Epidermal melanocyte (primary cell): ENCODE measurements around the gene ALDH1A3.

Source experiments
- DNase-seq: peaks from one replicate; pipeline ENCODE4 v3.0.0; 2011; ENCODE audit warnings: low spot score; ENCODE audit not compliant: insufficient read length

Gene ALDH1A3

GRCh38 chr15:100901702-100902435 lies 22.2 kb downstream of the ALDH1A3 start:
- DNase-seq: no peak

DNA sequence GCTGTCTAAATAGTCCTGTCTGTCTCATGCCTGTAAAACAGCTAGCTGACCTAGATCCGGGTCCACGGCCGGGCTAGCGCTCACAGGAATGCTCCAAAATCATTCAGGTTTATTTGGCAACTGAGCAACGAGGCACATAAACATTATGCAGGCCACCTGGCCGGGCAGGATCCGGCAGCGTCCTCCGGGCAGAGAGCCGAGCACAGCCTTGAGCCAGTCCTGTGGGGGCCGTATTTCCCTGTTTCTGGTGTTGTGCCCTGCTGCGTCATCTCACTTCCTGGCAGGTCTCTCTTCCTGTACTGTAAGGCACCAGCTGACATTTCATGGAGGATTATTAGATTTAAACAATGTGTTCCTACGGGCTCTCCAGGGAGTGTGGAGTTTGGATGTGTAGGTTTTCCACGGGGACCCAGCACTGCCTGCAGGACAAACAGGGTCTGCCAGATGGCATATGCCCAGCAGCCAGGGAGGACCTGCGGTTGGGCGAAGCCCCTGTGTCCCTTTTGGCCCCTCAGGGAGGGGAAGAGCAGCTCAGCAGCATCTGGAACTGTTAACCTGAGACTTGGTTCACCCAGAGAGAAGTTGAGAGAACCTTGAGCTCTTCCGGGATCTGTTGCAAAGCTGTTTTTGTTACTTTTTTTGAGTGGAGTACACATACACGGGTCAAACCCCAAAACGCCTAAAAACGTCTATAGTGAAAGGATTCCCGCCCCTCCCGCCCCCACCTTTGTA lies 23.0 kb downstream of the ALDH1A3 start:
- DNase-seq: no peak

- DNase-seq: no peak
Measured at GRCh38 chr15:100903168-100903554, 23.5 kb downstream of the ALDH1A3 start.

DNA sequence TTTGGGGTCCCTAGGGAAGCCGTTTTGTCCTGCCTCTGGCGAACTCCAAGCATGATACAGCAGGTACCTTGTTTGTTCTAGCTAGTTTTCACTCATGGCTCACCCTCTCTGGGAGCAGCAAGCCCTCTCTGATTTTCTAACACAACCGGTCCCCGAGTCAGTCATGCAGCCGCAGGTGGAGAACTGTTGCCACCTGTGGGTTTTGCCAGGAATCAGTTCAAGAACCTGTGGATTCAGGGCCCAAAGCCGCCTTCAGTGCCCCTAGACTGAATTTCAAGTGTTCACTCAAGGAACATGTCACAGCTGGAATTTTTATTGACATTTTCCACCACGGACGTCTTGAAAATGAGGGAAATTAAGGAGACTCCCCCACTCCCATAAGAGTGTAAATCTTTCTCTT lies 26.2 kb downstream of the ALDH1A3 start:
- DNase-seq: no peak

DNA sequence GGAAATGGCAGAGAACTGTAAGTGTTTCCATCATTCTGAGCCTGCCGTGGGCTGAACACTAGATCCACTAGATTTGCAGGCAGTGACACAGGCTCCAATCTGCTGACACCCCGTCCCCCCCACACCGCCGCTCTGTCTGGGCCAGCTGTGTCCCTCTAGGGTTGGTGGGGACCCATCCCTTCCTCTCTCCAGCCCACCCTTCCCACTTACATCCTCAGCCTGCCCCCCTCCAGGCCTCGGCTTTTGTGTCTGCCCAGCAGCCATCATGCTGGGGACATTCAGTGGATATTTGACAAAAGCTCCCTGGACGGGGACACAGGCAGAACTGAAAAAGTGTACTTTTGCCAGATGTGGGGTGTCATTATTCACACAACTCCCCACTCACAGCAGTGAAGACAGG lies 28.8 kb downstream of the ALDH1A3 start:
- no peak for DNase-seq

DNA sequence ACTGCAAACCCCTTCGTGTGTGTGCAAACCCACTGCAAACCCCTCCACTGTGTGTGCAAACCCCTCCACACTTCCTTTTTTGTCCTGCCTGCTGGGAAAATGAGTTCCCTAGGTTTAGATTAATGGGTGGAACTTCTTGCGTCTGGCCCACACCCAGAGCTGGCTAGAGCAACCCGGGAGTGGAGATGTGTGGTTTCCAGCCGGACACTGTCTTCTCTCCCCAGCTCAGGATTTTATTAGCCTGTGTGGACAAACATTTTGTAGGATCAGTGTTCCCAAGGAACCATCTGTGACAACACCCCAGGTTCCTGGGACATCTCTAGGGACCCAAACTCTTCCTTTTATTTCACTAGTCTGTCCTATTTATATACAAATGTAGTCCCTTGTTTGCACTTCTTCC lies 29.9 kb downstream of the ALDH1A3 start:
- DNase-seq: no peak

DNA sequence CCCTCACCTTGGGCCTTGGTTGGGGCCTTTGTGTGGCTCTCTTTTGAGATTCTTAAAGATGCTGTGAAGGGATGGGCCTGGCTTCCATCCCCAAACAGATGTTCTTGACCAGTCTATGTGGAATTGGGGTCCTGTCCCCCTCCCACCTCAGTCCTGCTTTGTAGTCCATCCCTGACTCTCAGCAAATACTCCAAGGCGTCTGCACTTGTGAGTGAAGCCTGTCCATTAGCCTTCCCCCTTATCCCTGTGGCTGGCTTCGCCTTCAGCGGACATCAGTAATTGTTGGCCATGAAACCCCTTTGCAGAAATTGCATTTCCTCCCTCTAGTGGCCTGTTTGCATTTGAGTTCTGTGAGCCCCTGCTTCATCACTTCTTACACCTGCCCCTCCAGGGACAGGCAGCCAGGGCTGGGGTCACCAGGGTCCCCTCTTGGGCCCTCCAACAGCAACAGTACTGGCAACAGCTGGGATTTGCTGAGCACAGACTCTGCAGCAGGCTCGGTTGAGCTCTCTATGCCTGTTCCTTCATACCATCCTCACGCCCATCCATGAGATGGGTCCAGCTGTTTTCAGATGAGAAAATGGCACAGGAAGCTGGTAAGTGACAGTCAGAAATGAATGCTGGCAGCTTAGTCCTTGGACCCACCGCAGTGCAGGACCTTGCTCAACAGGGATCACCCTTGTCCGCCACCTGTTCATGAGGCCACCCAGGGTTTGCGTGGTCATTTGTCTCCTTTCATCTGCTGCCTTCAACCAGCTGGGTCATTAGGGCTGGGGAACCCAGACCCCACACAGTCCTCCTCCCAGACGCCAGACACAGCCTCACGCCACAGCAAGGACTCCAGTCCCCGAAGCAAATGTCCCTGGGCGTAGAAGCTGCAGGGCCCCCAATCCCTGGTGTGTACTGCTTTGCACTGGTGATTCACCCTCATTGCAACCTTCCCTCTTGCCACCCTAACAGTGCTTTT lies 30.6 kb downstream of the ALDH1A3 start:
- no peak for DNase-seq

DNA sequence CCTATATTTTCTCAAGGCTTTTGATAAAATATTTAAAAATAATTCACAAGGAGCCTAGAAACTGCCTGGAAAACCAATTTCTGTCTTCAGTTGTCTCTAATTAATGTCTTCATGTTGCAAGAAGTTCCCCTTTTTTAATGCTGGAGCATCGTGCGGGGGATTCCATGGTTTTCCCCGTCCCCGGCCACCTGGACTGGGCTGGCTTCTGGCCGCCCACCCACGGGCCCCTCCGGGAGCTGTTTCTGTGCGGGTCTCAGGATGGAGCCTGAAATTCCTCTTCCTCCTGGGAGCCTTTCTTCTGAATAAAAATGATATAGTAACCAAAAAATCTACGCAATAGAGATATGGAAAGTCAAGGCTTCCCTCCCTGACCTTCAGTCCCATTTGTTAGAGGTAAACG lies 31.5 kb downstream of the ALDH1A3 start:
- DNase-seq: no peak

DNA sequence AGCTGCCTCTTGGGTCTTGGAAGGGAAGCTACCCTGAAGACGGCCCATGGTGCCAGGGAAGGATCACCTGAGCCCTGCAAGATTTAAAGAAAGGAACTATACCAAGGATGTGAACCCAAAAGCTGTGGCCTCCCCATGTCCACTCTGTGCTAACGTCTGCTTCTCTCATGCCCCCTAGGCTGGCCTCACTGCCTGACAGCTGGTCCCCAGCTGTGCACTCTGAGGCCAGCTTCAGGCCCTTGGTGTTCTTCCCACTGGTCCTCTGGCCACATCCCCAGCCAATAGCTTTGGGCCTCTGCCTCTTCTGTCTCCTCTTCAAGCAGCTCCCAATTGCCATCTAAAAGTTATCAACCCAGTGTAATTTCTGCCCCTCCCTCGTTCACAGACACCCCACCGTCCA lies 34.3 kb downstream of the ALDH1A3 start:
- no peak for DNase-seq

- no peak for DNase-seq
Measured at GRCh38 chr15:100914876-100915275, 35.2 kb downstream of the ALDH1A3 start.

DNA sequence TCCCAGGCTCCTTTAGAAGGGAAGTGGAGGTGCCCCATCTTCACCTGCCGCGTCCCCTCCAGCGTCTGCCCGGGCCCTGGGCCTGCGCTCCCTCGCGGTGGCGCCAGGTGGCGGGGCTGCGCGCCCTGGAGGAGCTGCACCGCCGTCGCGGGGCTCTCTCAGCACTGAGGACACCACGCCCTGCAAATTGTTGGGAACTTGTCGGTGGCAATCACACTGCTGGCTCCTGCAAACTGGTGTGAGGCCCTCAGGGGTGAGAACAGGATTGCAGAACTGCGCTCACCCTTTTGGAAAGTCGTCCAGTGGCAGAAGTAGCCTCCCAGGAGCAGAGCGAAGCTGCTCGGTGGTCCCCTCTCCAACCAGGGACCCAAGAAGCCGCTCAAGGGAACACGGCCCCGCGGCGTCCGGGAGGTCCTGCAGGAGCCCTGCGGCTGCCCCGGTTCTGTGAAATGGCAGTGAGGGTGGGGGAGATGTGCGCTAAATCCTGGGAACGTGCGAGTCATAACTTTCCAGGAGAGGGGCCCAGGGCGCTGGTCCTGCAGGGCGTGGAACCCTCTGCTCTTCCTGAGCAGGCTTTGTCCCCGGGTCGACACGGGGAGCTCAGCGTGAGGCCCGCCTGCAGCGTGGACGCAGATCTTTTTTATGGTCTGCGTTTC lies 38.5 kb downstream of the ALDH1A3 start:
- peak; percentile 88 for DNase-seq

DNA sequence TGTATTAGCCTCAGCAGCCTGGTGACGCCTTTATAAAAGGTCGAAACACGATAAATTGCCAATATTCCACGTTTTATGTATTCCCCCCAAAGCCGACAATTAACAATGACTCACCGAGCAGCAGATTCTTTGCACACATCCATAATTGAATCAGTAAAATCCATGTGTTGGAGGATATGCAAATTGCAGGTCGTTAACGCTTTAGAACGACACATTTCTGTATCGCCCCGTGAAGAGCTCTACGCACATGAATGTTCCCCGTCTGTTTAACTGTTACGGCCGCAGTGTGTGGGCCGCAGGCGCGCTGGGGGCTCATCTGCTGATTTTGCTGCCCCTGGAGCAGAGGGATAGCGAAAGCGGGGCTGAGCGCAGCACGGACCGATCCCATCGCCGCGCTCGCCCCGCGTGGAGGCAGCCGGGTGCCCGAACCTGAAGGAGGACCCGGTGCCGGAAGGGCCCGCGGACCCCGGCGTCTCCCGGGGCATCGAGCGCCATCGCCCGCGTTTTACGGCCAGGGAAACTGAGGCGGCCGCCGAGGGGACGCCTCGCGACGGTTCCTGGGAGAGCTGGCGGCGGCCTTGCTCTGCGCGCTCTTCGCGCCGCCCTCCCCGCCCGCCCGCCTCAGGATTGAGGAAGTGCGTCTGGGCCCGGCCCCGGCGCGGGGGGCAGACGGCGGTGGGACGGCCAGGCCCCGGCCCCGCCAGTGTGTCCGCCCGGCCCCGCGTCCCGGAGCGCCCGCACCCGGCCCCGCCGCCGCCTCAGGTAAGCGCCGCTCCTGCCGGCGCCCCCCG lies 39.3 kb downstream of the ALDH1A3 start, which contains the start of gene LRRK1:
Gene LRRK1, plus strand, starts transcription at position 668 of the 791 bp plus-strand sequence. CDS start 5,276 bp downstream, outside the sequence.
- no peak for DNase-seq

DNA sequence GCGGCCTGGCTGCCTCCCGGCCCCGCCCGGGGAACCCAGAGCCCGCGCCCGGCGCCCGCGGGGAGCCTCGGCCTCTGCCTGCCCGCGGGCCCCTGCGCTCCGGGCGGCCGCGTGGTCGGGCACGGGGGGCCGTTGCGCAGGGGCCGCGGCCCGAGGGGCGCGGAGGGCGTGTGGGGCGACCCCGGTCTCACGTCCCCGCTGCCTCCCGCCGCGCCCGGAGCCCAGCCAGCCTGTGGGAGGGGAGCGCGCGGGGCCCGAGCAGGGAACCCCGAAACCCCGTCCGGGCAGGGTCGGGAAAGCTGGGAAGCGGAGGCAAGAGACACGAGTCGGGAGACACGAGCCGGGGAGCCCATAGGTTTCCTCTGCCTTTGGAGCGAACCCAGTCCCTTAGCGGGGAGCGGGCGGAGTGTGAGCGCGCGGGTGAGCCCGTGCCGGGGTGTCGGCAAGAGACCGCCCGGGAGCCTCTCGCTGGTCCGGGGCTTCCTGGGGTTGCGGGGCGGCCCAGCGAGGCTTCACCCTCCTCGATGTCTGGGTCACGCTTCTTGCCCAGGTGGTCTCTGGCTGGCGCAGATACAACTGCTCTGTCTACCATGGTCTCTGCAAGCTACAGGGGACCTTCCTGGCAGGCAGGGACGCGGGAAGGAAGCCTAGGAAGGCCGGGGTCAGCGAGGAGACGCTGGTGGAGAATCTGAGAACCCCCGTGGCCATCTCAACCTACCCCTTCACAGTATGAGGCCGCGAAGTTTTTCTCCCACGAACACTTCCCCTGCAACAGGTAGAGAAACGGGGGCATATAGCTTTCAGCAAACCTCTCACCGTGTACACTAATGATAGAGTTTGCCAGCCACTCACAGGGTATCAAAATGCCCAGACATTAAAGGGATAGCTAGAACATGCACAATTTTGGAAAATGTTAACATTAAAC lies 40.1 kb downstream of the ALDH1A3 start:
- DNase-seq: no peak

DNA sequence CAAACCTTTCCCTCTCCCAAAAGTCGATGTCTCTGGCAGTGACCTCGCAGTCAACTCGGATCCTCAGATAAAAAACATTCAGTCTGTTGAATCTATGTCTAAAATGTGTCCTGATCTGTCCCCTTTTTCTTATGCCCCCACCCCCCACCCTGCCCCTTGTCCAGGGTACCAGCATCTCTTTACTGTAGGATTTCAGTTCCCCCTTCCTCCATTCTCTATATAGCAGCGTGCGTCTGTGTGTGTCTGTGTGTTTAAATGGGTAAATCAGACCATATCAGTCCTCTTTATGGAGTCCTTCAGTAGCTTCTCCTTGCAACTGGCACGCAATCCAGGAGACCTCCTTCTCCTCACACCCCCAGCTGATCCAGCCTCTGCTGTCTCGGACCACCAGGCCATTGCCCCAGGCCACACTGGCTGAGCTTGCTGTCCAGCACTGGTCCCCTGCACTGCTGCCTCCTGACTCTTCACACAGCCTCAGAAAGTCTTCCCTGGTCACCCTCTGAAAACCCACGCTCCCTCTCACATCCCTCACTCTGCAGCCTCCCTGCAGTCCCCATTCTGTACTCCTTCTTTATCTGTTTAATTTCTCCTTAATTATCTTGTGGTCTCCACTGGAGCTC lies 41.0 kb downstream of the ALDH1A3 start:
- DNase-seq: no peak

- no peak for DNase-seq
Measured at GRCh38 chr15:100922192-100923040, 42.8 kb downstream of the ALDH1A3 start.

- DNase-seq: no peak
Measured at GRCh38 chr15:100923076-100923475, 43.4 kb downstream of the ALDH1A3 start.

DNA sequence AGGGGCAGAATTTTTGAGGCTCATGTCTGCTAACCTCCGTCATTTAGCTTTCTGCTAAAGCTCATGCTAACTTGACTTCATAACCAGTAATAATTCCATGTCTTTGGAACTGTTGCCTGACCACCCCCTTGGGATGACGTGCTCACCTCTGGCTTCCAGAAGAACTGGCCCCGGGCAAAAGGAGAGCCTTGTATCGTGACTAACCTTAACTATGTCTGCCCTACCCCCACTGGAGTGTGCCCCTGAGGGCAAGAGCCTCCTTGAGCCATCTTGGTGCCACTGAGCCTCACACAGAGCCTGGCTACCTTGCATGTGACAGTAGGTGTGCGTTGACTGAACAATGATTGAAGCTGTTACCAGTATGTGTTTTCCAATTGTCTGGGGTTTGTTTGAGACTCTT lies 44.3 kb downstream of the ALDH1A3 start:
- no peak for DNase-seq

- no peak for DNase-seq
Measured at GRCh38 chr15:100924436-100924835, 44.8 kb downstream of the ALDH1A3 start.
